Activated CD8-positive, alpha-beta T cell treated with anti-CD3 and anti-CD28 coated beads for 36 hours (primary cell): ENCODE data around the gene CDCA8. TPM values are rescaled to one million over a fixed set of nuclear protein-coding genes. Genes with fewer than 3 reads are reported as not detected.
"Not testable (repeated sequence)": the region's sequence is repeated elsewhere in the genome, so short reads cannot be mapped to it uniquely, and the experiment has no call there.

Experiments used
- ATAC-seq: fragments of 200-7000 bp; cut with Tn5 transposase; one replicate; pipeline ENCODE4 v1.10.0; 2021; ENCODE audit warnings: mild to moderate bottlenecking, moderate library complexity
- CTCF ChIA-PET: fragments of 350-600 bp; sonication (Branson Sonifier 250); formaldehyde crosslinking; loops from one replicate; lab custom pipeline; 2021; ENCODE audit warnings: antibody characterized with exemption; lab: Charles Lee
- POLR2A ChIA-PET: fragments of 350-600 bp; sonication (Branson Sonifier 250); formaldehyde crosslinking; loops from one replicate; lab custom pipeline; 2021; ENCODE audit warnings: antibody characterized with exemption; lab: Charles Lee
- DNase-seq: peaks from one replicate; pipeline ENCODE4 v3.0.0-alpha.2; 2020
- H3K27ac Mint-ChIP-seq: one replicate; pipeline ENCODE4 v1.8.0; 2021; ENCODE audit warnings: mild to moderate bottlenecking, mixed read lengths
- H3K27me3 Mint-ChIP-seq: one replicate; pipeline ENCODE4 v1.8.0; 2021; ENCODE audit warnings: mixed read lengths
- H3K36me3 Mint-ChIP-seq: one replicate; pipeline ENCODE4 v1.8.0; 2021; ENCODE audit warnings: low read depth, mixed read lengths
- H3K4me1 Mint-ChIP-seq: one replicate; pipeline ENCODE4 v1.8.0; 2021; ENCODE audit warnings: low read depth, mixed read lengths
- H3K4me3 Mint-ChIP-seq: one replicate; pipeline ENCODE4 v1.8.0; 2021; ENCODE audit warnings: mild to moderate bottlenecking, moderate library complexity, mixed read lengths
- H3K9me3 Mint-ChIP-seq: one replicate; pipeline ENCODE4 v1.8.0; 2021; ENCODE audit warnings: mixed read lengths
- intact Hi-C: fragments of 100-400 bp; cut with micrococcal nuclease; formaldehyde crosslinking; loops from one replicate; pipeline ENCODE4 v1.10.0; 2022
- total RNA-seq, 2 experiments: library from RNA; stranded (reverse); gene quantifications; one replicate each; pipeline ENCODE4 v1.2.3, GENCODE V29; 2021
- TF ChIP-seq, protein P1 (sequence below): fragments of 200-600 bp; IDR thresholded peaks from one replicate; pipeline ENCODE4 v1.8.0; 2022; ENCODE audit warnings: antibody characterized with exemption, mild to moderate bottlenecking

CDCA8 gene
- total RNA-seq, 2 experiments from 2014 or later: 53.7 to 56.0 TPM

DNA sequence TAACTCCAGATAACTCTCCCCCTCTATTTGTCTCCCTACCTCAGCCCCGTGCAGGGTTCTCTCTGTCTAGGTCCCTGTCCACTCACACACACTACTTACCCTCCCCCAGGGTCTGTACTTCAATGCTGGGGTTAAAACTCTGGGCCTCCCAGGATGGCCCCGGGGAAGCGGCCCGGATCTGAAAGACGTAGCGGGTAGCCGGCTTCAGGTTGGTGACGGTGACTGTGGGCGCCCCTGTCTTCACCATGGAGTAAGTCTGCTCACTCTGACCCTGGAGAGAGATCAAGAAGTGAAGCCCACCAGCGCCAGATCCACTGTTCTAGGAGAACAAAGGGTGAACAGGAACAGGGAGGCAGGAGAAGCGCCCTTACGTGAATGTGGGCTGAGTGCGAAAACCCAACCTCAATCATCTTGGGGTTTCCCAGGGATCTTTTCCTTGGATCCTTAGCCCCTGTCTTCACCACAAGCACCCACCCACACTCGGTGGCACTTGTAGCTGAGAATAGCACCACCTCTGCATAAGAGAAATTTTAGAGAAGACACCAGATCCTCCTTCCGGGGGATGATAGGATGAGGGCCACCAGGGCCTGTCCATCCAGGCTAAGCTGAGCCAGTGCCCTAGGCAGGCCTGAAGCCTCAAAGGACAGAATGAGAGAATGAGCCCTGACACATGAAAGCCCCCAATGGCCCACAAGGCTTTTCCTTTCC, 39.1 kb downstream of the CDCA8 start:
- Mint-ChIP-seq H3K27me3 (peaks cover 49% of the 10 kb centered on the region), H3K27ac (no peak overlapping the region), H3K4me1 (no peaks in the 10 kb centered on the region), H3K4me3 (no peak overlapping the region), H3K36me3 (no peaks in the 10 kb centered on the region), H3K9me3 (no peaks in the 10 kb centered on the region)
- intact Hi-C loops: no loop called here
- CTCF ChIA-PET: no interaction called here
- POLR2A ChIA-PET: no interaction called here
- ATAC-seq (no peak), DNase-seq (no peak)
- TF ChIP-seq, protein P1, sequence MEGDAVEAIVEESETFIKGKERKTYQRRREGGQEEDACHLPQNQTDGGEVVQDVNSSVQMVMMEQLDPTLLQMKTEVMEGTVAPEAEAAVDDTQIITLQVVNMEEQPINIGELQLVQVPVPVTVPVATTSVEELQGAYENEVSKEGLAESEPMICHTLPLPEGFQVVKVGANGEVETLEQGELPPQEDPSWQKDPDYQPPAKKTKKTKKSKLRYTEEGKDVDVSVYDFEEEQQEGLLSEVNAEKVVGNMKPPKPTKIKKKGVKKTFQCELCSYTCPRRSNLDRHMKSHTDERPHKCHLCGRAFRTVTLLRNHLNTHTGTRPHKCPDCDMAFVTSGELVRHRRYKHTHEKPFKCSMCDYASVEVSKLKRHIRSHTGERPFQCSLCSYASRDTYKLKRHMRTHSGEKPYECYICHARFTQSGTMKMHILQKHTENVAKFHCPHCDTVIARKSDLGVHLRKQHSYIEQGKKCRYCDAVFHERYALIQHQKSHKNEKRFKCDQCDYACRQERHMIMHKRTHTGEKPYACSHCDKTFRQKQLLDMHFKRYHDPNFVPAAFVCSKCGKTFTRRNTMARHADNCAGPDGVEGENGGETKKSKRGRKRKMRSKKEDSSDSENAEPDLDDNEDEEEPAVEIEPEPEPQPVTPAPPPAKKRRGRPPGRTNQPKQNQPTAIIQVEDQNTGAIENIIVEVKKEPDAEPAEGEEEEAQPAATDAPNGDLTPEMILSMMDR: no peak

DNA sequence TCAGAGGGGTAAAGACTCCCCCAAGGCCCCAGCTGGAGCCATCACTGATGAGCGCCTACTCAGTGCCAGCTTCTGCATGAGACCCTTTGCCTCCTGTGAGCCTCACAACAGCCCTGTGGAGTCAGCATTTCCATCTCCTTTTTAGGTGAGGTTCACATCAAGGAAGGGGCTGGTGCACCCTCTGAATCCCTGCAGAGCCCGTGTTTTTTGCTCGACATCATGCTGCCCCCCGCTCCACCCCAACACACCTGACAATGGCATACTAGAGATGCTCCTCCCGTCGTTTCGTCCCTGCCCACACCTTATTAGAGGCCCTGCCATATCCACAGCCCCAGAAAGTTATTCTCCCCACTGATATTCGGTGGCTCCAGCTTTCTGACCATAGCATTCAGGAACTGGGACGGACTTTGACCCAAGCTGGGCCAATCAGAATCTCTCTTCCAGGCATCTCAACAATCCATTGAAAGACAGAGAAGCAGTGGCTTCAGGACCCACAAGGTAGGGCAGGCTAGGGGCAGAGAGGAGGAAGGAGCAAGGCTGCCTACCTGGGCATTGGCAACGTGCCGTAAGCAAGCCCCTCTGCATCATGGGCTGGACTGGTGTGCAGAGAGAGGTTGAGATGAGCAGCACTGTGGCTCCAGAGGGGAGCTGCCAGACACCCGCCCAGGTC, 39.9 kb downstream of the CDCA8 start:
- Mint-ChIP-seq H3K4me3 (no peak overlapping the region), H3K9me3 (no peaks in the 10 kb centered on the region), H3K27ac (no peak overlapping the region), H3K4me1 (no peaks in the 10 kb centered on the region), H3K27me3 (peaks cover 51% of the 10 kb centered on the region), H3K36me3 (no peaks in the 10 kb centered on the region)
- ChIA-PET CTCF (no interaction called here), POLR2A (no interaction called here)
- TF ChIP-seq, protein P1: no peak
- intact Hi-C loops: no loop called here
- ATAC-seq (no peak), DNase-seq (no peak)

DNA sequence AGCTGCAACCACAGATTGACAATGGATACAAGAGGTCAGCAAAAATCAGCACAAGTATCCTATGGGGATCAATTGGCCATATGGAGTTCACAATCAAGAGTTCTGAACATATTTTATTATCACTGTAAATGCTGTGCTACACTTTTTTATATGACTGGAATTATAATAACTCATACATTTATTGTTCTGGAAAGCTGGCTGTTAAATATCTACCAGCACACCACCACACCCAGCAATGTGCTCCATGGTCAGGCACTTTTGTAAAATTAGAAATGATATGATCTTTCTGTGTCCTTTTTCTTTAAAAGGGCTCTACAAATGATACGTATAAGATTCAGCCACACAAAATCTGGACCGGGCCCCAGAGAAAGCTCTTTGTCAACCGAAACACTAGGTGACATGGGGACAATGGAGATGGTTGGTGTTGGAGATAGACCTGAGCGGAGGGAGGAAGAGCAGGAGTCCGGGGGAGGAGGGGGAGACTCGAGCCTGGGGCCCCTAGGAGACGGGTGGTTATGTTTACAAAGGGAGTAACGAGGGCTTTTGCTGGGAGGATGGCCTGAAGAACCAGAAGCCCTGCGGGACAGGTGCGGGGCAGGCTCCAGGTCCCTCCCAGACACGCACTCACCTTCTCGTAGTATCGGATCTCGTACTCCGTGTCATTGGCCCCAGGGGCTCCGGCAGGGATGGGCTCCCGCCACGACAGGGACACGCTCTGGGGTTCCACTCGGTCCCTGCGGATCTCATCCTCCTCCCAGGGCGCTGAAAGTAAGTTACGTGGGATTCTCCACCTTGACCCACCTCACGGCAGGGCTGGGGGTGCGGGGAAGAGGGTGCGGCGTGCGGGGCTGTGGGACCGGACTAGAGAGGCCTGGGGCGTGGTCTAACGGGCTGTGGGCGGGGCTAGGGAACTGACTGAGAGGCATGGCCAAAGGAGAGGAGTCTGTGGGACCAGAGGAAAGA, 42.6 kb downstream of the CDCA8 start:
- H3K4me3 Mint-ChIP-seq: no peak overlapping the region
- no peak overlapping the region for H3K27ac Mint-ChIP-seq
- TF ChIP-seq, protein P1: no peak
- ATAC-seq (no peak), DNase-seq (peak; percentile 35)
- H3K27me3 Mint-ChIP-seq: peaks cover 44% of the 10 kb centered on the region
- CTCF ChIA-PET: no interaction called here
- H3K36me3 Mint-ChIP-seq: no peaks in the 10 kb centered on the region
- H3K4me1 Mint-ChIP-seq: no peaks in the 10 kb centered on the region
- POLR2A ChIA-PET: no interaction called here
- intact Hi-C loops: no loop called here
- H3K9me3 Mint-ChIP-seq: no peaks in the 10 kb centered on the region

DNA sequence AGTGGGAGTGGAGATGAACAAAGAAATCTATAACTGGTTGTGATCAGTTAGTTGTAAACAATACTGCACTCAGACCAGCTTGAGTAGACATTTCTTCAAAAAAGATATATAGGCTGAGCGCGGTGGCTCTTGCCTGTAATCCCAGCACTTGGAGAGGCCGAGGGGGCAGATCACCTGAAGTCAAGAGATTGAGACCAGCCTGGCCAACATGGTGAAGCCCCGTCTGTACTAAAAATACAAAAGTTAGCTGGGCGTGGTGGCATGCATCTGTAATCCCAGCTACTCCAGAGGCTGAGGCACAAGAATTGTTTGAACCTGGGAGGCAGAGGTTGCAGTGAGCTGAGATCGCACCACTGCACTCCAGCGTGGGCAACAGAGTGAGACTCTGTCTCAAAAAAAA, 45.7 kb downstream of the CDCA8 start:
- POLR2A ChIA-PET, CTCF ChIA-PET, ATAC-seq, H3K4me1 Mint-ChIP-seq, DNase-seq, H3K36me3 Mint-ChIP-seq, H3K27ac Mint-ChIP-seq, H3K4me3 Mint-ChIP-seq, H3K9me3 Mint-ChIP-seq, intact Hi-C loops: not testable (repeated sequence)
- H3K27me3 Mint-ChIP-seq: peaks cover 45% of the 10 kb centered on the region

DNA sequence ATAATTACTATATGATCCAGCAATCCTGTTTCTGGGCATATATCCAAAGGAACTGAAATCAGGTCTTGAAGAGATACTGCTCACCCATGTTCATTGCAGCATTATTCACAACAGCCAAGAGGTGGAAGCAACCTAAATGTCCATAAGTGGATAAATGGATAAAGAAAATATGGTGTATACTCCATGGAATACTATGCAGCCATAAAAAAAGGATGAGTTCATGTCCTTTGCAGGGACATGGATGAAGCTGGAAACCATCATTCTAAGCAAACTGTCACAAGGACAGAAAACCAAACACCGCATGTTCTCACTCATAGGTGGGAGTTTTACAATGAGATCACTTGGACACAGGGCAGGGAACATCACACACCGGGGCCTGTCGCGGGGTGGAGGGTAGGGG, 46.3 kb downstream of the CDCA8 start:
- ATAC-seq, intact Hi-C loops, H3K4me3 Mint-ChIP-seq, DNase-seq, H3K4me1 Mint-ChIP-seq, H3K27ac Mint-ChIP-seq, H3K36me3 Mint-ChIP-seq, POLR2A ChIA-PET, CTCF ChIA-PET, H3K9me3 Mint-ChIP-seq: not testable (repeated sequence)
- peaks cover 42% of the 10 kb centered on the region for H3K27me3 Mint-ChIP-seq
